Panc1 (cell line): ENCODE results near the gene R3HDM4. TPM values are rescaled to one million over a fixed set of nuclear protein-coding genes. Genes with fewer than 3 reads are reported as not detected.

ENCODE experiments used
- ATAC-seq: fragments of 200-7000 bp; cut with Tn5 transposase; 2 replicates; pipeline ENCODE4 v1.9.1; 2020; ENCODE audit warnings: mild to moderate bottlenecking, moderate library complexity
- BruUV-seq: library from RNA; stranded (reverse); fragments of 400-500 nt; replicated peaks from 2 replicates; lab custom pipeline; 2021; lab: Mats Ljungman, UMichigan
- CTCF ChIA-PET: fragments of 300-600 bp; sonication (Branson Sonifier 250); formaldehyde crosslinking; loops from one replicate; lab custom pipeline; 2022; ENCODE audit warnings: antibody characterized with exemption; lab: Charles Lee
- POLR2A ChIA-PET: fragments of 300-600 bp; sonication (Branson Sonifier 250); formaldehyde crosslinking; loops from one replicate; lab custom pipeline; 2022; ENCODE audit warnings: antibody characterized with exemption; lab: Charles Lee
- DNase-seq: peaks from one replicate; pipeline ENCODE4 v3.0.0-alpha.2; 2010; ENCODE audit warnings: low read depth, low spot score
- H3K27ac ChIP-seq: 2 replicates; pipeline ENCODE4 v1.5.1; 2011; ENCODE audit warnings: mild to moderate bottlenecking, low read length, inconsistent platforms
- H3K27me3 ChIP-seq: fragments of 200-500 bp; sonication (Bioruptor generic); 2 replicates; pipeline ENCODE4 v1.6.0; 2014; ENCODE audit warnings: low read length, inconsistent platforms; ENCODE audit not compliant: control insufficient read depth, insufficient read depth
- H3K36me3 ChIP-seq: fragments of 200-500 bp; sonication (Bioruptor generic); 2 replicates; pipeline ENCODE4 v1.5.1; 2014; ENCODE audit warnings: inconsistent platforms, mild to moderate bottlenecking, low read length, moderate library complexity; ENCODE audit not compliant: control insufficient read depth, insufficient read depth
- H3K4me1 ChIP-seq: 2 replicates; pipeline ENCODE4 v1.5.1; 2011; ENCODE audit warnings: inconsistent platforms, mild to moderate bottlenecking, low read length, moderate library complexity; ENCODE audit not compliant: control insufficient read depth, insufficient read depth
- H3K4me3 ChIP-seq, 2 experiments: 2 replicates each; pipeline ENCODE4 v1.5.1; 2011 to 2012; ENCODE audit warnings: low read depth in 2 of 2, low read length in 2 of 2, mild to moderate bottlenecking in 2 of 2, inconsistent platforms in 1 of 2, moderate library complexity in 1 of 2
- H3K9me3 ChIP-seq: fragments of 200-500 bp; sonication (Bioruptor generic); 2 replicates; pipeline ENCODE4 v1.5.1; 2014; ENCODE audit warnings: low read depth, mild to moderate bottlenecking, inconsistent platforms, low read length, moderate library complexity; ENCODE audit not compliant: control insufficient read depth, insufficient read depth
- CTCF ChIP-seq: fragments of 450-650 bp; IDR thresholded peaks from 2 replicates; pipeline ENCODE4 v1.5.1; 2017; ENCODE audit warnings: mild to moderate bottlenecking
- POLR2AphosphoS5 ChIP-seq: IDR thresholded peaks from 2 replicates; pipeline ENCODE4 v1.6.1; 2012; ENCODE audit warnings: mild to moderate bottlenecking, low read depth, low read length, moderate library complexity
- REST ChIP-seq, 2 experiments: IDR thresholded peaks; 2 replicates each; pipeline ENCODE4 v1.6.1; 2011 to 2012; ENCODE audit warnings: low read depth in 2 of 2, control low read depth in 1 of 2, low read length in 1 of 2, mild to moderate bottlenecking in 1 of 2, moderate library complexity in 1 of 2; ENCODE audit not compliant: insufficient read depth in 1 of 2
- SIN3A ChIP-seq: IDR thresholded peaks from 2 replicates; pipeline ENCODE4 v1.6.1; 2012; ENCODE audit warnings: low read depth, mild to moderate bottlenecking, low read length, moderate library complexity, borderline replicate concordance; ENCODE audit not compliant: insufficient read depth
- TCF7L2 ChIP-seq: IDR thresholded peaks from 2 replicates; pipeline ENCODE4 v1.6.1; 2011; ENCODE audit warnings: mild to moderate bottlenecking, low read depth, low read length, inconsistent platforms
- in situ Hi-C: cut with HindIII; loops from 2 replicates; pipeline ENCODE4 v1.10.0; 2016; ENCODE audit warnings: low sequenced_read_pairs, low pct_unique_long_range_greater_than_20kb
- intact Hi-C: fragments of 100-400 bp; cut with micrococcal nuclease; formaldehyde crosslinking; loops from one replicate; pipeline ENCODE4 v1.10.0; 2022; ENCODE audit not compliant: unreplicated experiment
- total RNA-seq: library from RNA; stranded (reverse); gene quantifications from one replicate; pipeline ENCODE4 v1.2.1, GENCODE V29; 2021; ENCODE audit not compliant: unreplicated experiment

The R3HDM4 gene
- total RNA-seq, 1 experiment from 2014 or later = 43.5 TPM

GRCh38 chr19:920051-920864, 7.2 kb upstream of the R3HDM4 start:
- CTCF ChIA-PET = interaction anchor here (0.6 kb wide), 1 partner anchor 10 kb away, joined by 8 read pairs; no protein-coding TSS in a partner anchor
- in situ Hi-C loops = no loop called here

GRCh38 chr19:919199-920050, 6.4 kb upstream of the R3HDM4 start:
- Histone ChIP-seq H3K9me3 (no peaks in the 10 kb centered on the region), H3K4me3 (peak overlapping the region; percentile 26 to 38), H3K27ac (no peak overlapping the region), H3K27me3 (no peaks in the 10 kb centered on the region), H3K4me1 (no peaks in the 10 kb centered on the region), H3K36me3 (no peaks in the 10 kb centered on the region)
- ChIA-PET POLR2A (interaction anchor here (0.6 kb wide), 1 partner anchor 65 kb away, joined by 3 read pairs; the partner anchor contains the start of gene WDR18), CTCF (interaction anchor here (0.6 to 0.7 kb wide), 2 partner anchors 51 to 347 kb away, joined by 4 read pairs; no protein-coding TSS in a partner anchor)
- no peak for TF ChIP-seq CTCF
- no peak for TF ChIP-seq TCF7L2
- no peak for TF ChIP-seq REST (IDR thresholded peaks at IDR 0.05; ENCODE audit: insufficient read depth in 1 of 2, low read depth in 2 of 2, low read length in 1 of 2)
- TF ChIP-seq SIN3A = no peak
- TF ChIP-seq POLR2AphosphoS5 = no peak
- intact Hi-C loops (loop anchor here (10.0 kb wide), 1 partner anchor 145 kb away; no protein-coding TSS in a partner anchor), in situ Hi-C loops (no loop called here)
- ATAC-seq (peak; percentile 50), DNase-seq (no peak)
- BruUV-seq = no TSS peak

More at GRCh38 chr19:920051-920864, 7.2 kb upstream of the R3HDM4 start:
- no peak for TF ChIP-seq POLR2AphosphoS5
- no peak for TF ChIP-seq TCF7L2
- TF ChIP-seq CTCF = no peak
- peak overlapping the region; percentile 26 to 38 for H3K4me3 ChIP-seq
- DNase-seq = no peak
- POLR2A ChIA-PET = interaction anchor here (0.6 kb wide), 1 partner anchor 64 kb away, joined by 3 read pairs; the partner anchor contains the start of gene WDR18
- no peak overlapping the region for H3K27ac ChIP-seq
- BruUV-seq = no TSS peak
- no peaks in the 10 kb centered on the region for H3K4me1 ChIP-seq
- peak; percentile 51 for ATAC-seq
- no peaks in the 10 kb centered on the region for H3K27me3 ChIP-seq
- intact Hi-C loops = no loop called here
- H3K9me3 ChIP-seq = no peaks in the 10 kb centered on the region
- no peaks in the 10 kb centered on the region for H3K36me3 ChIP-seq
